GM12878 (cell line): Measurements from ENCODE around the gene CDH18. TPM values are rescaled to one million over a fixed set of nuclear protein-coding genes. Genes with fewer than 3 reads are reported as not detected.

Source experiments
- ASH2L ChIP-seq: fragments of 300-600, 200-600 bp; sonication (generic); IDR thresholded peaks from 2 replicates; pipeline ENCODE4 v1.6.1; 2017; ENCODE audit warnings: low read depth, mild to moderate bottlenecking, borderline replicate concordance
- BMI1 ChIP-seq: fragments of 450-650 bp; IDR thresholded peaks from 2 replicates; pipeline ENCODE4 v1.6.1; 2016; ENCODE audit warnings: mild to moderate bottlenecking, moderate library complexity, borderline replicate concordance
- CBFB ChIP-seq: IDR thresholded peaks from 2 replicates; pipeline ENCODE4 v1.6.1; 2016; ENCODE audit warnings: antibody characterized with exemption, low read depth
- CBX3 ChIP-seq: fragments of 200-600 bp; sonication (generic); IDR thresholded peaks from 2 replicates; pipeline ENCODE4 v1.6.1; 2016; ENCODE audit warnings: low read depth, borderline replicate concordance
- FOXK2 ChIP-seq: fragments of 450-650 bp; IDR thresholded peaks from 2 replicates; pipeline ENCODE4 v1.6.1; 2017; ENCODE audit warnings: mild to moderate bottlenecking, moderate library complexity
- GATAD2B ChIP-seq: fragments of 450-650 bp; conservative IDR thresholded peaks from 2 replicates; pipeline ENCODE4 v1.6.1; 2017; ENCODE audit warnings: low read depth, mild to moderate bottlenecking, moderate library complexity
- IKZF2 ChIP-seq, 2 experiments: fragments of 450-650 bp; IDR thresholded peaks; 2 replicates each; pipeline ENCODE4 v1.6.1; 2017; ENCODE audit warnings: mild to moderate bottlenecking in 2 of 2, moderate library complexity in 2 of 2
- MXI1 ChIP-seq: fragments of 150-350 bp; IDR thresholded peaks from 2 replicates; pipeline ENCODE4 v1.6.1; 2011; ENCODE audit warnings: low read depth, mild to moderate bottlenecking, inconsistent platforms, low read length, improper control_type of control experiment
- MYC ChIP-seq: IDR thresholded peaks from 2 replicates; pipeline ENCODE4 v1.6.1; 2011; ENCODE audit warnings: mild to moderate bottlenecking, low read length, moderate library complexity, inconsistent platforms; ENCODE audit not compliant: insufficient read depth, insufficient replicate concordance, insufficient read length, severe bottlenecking
- TARDBP ChIP-seq: IDR thresholded peaks from 2 replicates; pipeline ENCODE4 v1.6.1; 2016; ENCODE audit warnings: borderline replicate concordance
- polyA plus RNA-seq, 11 experiments: library from polyadenylated mRNA; depleted of rRNA in 4 of 11; unstranded in 6 of 11; stranded (reverse) in 5 of 11; fragments of >200 nt; fragmentation: Nextera tagmentation in 4 of 11; fragmentation: Illumina TruSeq in 1 of 11; extraction: Ambion mirVana in 4 of 11; extraction: Trizol in 1 of 11; gene quantifications; 1 replicate in 1 of 11; 2 replicates in 10 of 11; pipeline versions ENCODE4 v1.2.1 to v1.2.3, GENCODE V29; 2011 to 2016; ENCODE audit warnings: inconsistent platforms in 2 of 11, missing spikeins in 2 of 11, low read depth in 1 of 11
- total RNA-seq, 4 experiments: library from RNA; depleted of rRNA in 3 of 4; stranded (reverse); fragments of >200 nt in 3 of 4; fragmentation: Illumina TruSeq in 1 of 4; extraction: Trizol in 1 of 4; gene quantifications; 2 replicates each; pipeline versions ENCODE4 v1.2.1 to v1.2.3, GENCODE V29; 2013 to 2021
- TF ChIP-seq, protein P1 (sequence below): fragments of 450-650 bp; IDR thresholded peaks from 2 replicates; pipeline ENCODE4 v1.6.1; 2017; ENCODE audit warnings: low read depth, mild to moderate bottlenecking, moderate library complexity
- TF ChIP-seq, protein P2 (sequence below): IDR thresholded peaks from 2 replicates; pipeline ENCODE4 v1.6.1; 2011; ENCODE audit warnings: borderline replicate concordance, low read depth, mild to moderate bottlenecking, moderate library complexity, low read length; ENCODE audit not compliant: insufficient read depth, poor library complexity, severe bottlenecking
- TF ChIP-seq, protein P3 (sequence below): fragments of 150-350 bp; IDR thresholded peaks from 2 replicates; pipeline ENCODE4 v1.6.1; 2014; ENCODE audit warnings: mild to moderate bottlenecking, low read depth, low read length

Gene CDH18
- total and polyA plus RNA-seq, 10 of the 15 experiments (the other 5 are each of a cell fraction or from before 2014, with no cell fraction given) = 0.41 TPM; not detected in 9

DNA sequence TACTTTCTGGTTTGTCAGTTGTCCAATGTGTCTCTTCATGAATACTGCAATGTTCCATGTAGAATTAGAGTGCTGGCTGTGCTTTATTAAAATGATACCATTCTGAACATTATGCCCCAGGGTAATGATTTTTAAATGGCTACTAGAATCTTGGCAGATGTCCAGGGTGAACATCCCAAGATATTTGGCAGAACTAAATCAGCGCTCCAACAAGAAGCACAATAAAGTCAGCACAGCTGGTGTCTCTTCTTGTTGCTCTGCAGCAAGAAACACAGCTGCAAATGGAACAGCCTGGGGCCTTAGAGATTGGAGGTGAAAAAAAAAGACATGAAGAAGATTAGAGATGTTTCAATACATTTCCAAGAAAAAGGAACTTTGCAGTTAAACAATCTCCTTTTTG is 248.3 kb downstream of the CDH18 start (continued):
- TF ChIP-seq, protein P1, sequence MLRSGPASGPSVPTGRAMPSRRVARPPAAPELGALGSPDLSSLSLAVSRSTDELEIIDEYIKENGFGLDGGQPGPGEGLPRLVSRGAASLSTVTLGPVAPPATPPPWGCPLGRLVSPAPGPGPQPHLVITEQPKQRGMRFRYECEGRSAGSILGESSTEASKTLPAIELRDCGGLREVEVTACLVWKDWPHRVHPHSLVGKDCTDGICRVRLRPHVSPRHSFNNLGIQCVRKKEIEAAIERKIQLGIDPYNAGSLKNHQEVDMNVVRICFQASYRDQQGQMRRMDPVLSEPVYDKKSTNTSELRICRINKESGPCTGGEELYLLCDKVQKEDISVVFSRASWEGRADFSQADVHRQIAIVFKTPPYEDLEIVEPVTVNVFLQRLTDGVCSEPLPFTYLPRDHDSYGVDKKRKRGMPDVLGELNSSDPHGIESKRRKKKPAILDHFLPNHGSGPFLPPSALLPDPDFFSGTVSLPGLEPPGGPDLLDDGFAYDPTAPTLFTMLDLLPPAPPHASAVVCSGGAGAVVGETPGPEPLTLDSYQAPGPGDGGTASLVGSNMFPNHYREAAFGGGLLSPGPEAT = no peak
- TF ChIP-seq CBFB = no peak
- no peak for TF ChIP-seq FOXK2
- no peak for TF ChIP-seq GATAD2B
- TF ChIP-seq MYC = no peak
- TF ChIP-seq, protein P2, sequence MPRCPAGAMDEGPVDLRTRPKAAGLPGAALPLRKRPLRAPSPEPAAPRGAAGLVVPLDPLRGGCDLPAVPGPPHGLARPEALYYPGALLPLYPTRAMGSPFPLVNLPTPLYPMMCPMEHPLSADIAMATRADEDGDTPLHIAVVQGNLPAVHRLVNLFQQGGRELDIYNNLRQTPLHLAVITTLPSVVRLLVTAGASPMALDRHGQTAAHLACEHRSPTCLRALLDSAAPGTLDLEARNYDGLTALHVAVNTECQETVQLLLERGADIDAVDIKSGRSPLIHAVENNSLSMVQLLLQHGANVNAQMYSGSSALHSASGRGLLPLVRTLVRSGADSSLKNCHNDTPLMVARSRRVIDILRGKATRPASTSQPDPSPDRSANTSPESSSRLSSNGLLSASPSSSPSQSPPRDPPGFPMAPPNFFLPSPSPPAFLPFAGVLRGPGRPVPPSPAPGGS = no peak
- no peak for TF ChIP-seq MXI1
- no peak for TF ChIP-seq IKZF2 (IDR thresholded peaks at IDR 0.05)
- no peak for TF ChIP-seq BMI1
- no peak for TF ChIP-seq ASH2L
- TF ChIP-seq CBX3 = no peak
- TF ChIP-seq TARDBP = no peak
- TF ChIP-seq, protein P3, sequence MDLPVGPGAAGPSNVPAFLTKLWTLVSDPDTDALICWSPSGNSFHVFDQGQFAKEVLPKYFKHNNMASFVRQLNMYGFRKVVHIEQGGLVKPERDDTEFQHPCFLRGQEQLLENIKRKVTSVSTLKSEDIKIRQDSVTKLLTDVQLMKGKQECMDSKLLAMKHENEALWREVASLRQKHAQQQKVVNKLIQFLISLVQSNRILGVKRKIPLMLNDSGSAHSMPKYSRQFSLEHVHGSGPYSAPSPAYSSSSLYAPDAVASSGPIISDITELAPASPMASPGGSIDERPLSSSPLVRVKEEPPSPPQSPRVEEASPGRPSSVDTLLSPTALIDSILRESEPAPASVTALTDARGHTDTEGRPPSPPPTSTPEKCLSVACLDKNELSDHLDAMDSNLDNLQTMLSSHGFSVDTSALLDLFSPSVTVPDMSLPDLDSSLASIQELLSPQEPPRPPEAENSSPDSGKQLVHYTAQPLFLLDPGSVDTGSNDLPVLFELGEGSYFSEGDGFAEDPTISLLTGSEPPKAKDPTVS = no peak
